ENCODE data around the gene CPAMD8. TPM values are rescaled to one million over a fixed set of nuclear protein-coding genes. Genes with fewer than 3 reads are reported as not detected.

The CPAMD8 gene
- total and polyA plus RNA-seq, 2 donors (not counting 3 experiments of a cell fraction or from before 2014, with no cell fraction given) = 2.2 to 3.9 TPM

GRCh38 chr19:16851031-16851712 is 175.4 kb downstream of the CPAMD8 start:
- Histone ChIP-seq H3K9me1 (replicated peaks; ENCODE audit: control insufficient read depth, extremely low read depth, insufficient read depth, low read length) (no peaks in the 10 kb centered on the region), H3K4me2 (ENCODE audit: insufficient read depth, low read length) (no peak overlapping the region), H3K9ac (replicated peaks; ENCODE audit: extremely low read depth, insufficient read depth, low read length) (no peak overlapping the region), H4K20me1 (replicated peaks; ENCODE audit: control insufficient read depth, extremely low read depth, insufficient read depth, low read length) (no peaks in the 10 kb centered on the region), H3K4me3 (replicated peaks in 1 of 3; ENCODE audit: insufficient read depth in 1 of 3, low read depth in 1 of 3, low read length in 3 of 3) (no peak overlapping the region), H3K4me1 (ENCODE audit: control insufficient read depth, extremely low read depth, insufficient read depth, low read length) (peaks cover 9% of the 10 kb centered on the region), H3K36me3 (ENCODE audit: control insufficient read depth in 2 of 2, extremely low read depth in 1 of 2, insufficient read depth in 2 of 2, low read length in 2 of 2) (peaks cover 18 to 62% of the 10 kb centered on the region in 2 experiments), H2AFZ (ENCODE audit: low read depth, low read length) (no peak overlapping the region), H3K27ac (ENCODE audit: insufficient read depth, low read depth, low read length) (no peak overlapping the region), H3K9me3 (replicated peaks; ENCODE audit: control insufficient read depth, insufficient read depth, low read length) (no peaks in the 10 kb centered on the region), H3K27me3 (ENCODE audit: control insufficient read depth in 2 of 2, insufficient read depth in 2 of 2, low read length in 2 of 2) (no peaks in the 10 kb centered on the region), H3K79me2 (ENCODE audit: control insufficient read depth, insufficient read depth, low read length) (no peaks in the 10 kb centered on the region)
- DNase-seq (ENCODE audit: low read depth, low spot score) = no peak
- no peak for TF ChIP-seq CTCF (IDR thresholded peaks at IDR 0.05; ENCODE audit: extremely low read depth in 1 of 2, insufficient read depth in 1 of 2, low read depth in 1 of 2, low read length in 2 of 2)
- no peak for TF ChIP-seq GATA2 (IDR thresholded peaks at IDR 0.05; ENCODE audit: insufficient read depth, insufficient read length, low read depth, low read length)
- no peak for TF ChIP-seq FOS (IDR thresholded peaks at IDR 0.05; ENCODE audit: borderline replicate concordance, insufficient read depth, low read length)
- TF ChIP-seq POLR2AphosphoS5 (IDR thresholded peaks at IDR 0.05; ENCODE audit: insufficient read depth, low read depth, low read length) = no peak
- ChIA-PET CTCF (no interaction called here), POLR2A (no interaction called here)
- no peak for FAIRE-seq
- intact Hi-C loops (cut with micrococcal nuclease) = loop anchor here (5.0 kb wide), 1 partner anchor 36 kb away; the partner anchor contains the start of gene F2RL3
- BruUV-seq (replicated peaks) = no TSS peak
- dilution Hi-C loops (cut with MboI; ENCODE audit: extremely low pct_ligation_motif_present, low sequenced_read_pairs) = no loop called here

- DNase-seq (ENCODE audit: low read depth, low spot score) = no peak
- H3K4me3 ChIP-seq (replicated peaks in 1 of 3; ENCODE audit: insufficient read depth in 1 of 3, low read depth in 1 of 3, low read length in 3 of 3) = no peak overlapping the region
- CTCF ChIA-PET = interaction anchor here (0.6 kb wide), 1 partner anchor 86 kb away, joined by 5 read pairs; no protein-coding TSS in a partner anchor
- TF ChIP-seq CTCF (IDR thresholded peaks at IDR 0.05; ENCODE audit: extremely low read depth in 1 of 2, insufficient read depth in 1 of 2, low read depth in 1 of 2, low read length in 2 of 2) (no peak), JUN (IDR thresholded peaks at IDR 0.05; ENCODE audit: borderline replicate concordance, insufficient read depth, insufficient read length, low read depth) (no peak), FOS (IDR thresholded peaks at IDR 0.05; ENCODE audit: borderline replicate concordance, insufficient read depth, low read length) (peak; percentile 61)
- no TSS peak for BruUV-seq (replicated peaks)
- no peak overlapping the region for H2AFZ ChIP-seq (ENCODE audit: low read depth, low read length)
- H3K4me1 ChIP-seq (ENCODE audit: control insufficient read depth, extremely low read depth, insufficient read depth, low read length) = peaks cover 9% of the 10 kb centered on the region
- intact Hi-C loops (cut with micrococcal nuclease) = loop anchor here (5.0 kb wide), 1 partner anchor 37 kb away; the partner anchor contains the start of gene F2RL3
- no peaks in the 10 kb centered on the region for H4K20me1 ChIP-seq (replicated peaks; ENCODE audit: control insufficient read depth, extremely low read depth, insufficient read depth, low read length)
- H3K9me1 ChIP-seq (replicated peaks; ENCODE audit: control insufficient read depth, extremely low read depth, insufficient read depth, low read length) = no peaks in the 10 kb centered on the region
- dilution Hi-C loops (cut with MboI; ENCODE audit: extremely low pct_ligation_motif_present, low sequenced_read_pairs) = no loop called here
- H3K36me3 ChIP-seq (ENCODE audit: control insufficient read depth in 2 of 2, extremely low read depth in 1 of 2, insufficient read depth in 2 of 2, low read length in 2 of 2) = peaks cover 18 to 61% of the 10 kb centered on the region in 2 experiments
- no peak overlapping the region for H3K9ac ChIP-seq (replicated peaks; ENCODE audit: extremely low read depth, insufficient read depth, low read length)
- POLR2A ChIA-PET = no interaction called here
- no peaks in the 10 kb centered on the region for H3K27me3 ChIP-seq (ENCODE audit: control insufficient read depth in 2 of 2, insufficient read depth in 2 of 2, low read length in 2 of 2)
- H3K79me2 ChIP-seq (ENCODE audit: control insufficient read depth, insufficient read depth, low read length) = no peaks in the 10 kb centered on the region
- H3K9me3 ChIP-seq (replicated peaks; ENCODE audit: control insufficient read depth, insufficient read depth, low read length) = no peaks in the 10 kb centered on the region
- H3K4me2 ChIP-seq (ENCODE audit: insufficient read depth, low read length) = no peak overlapping the region
- no peak overlapping the region for H3K27ac ChIP-seq (ENCODE audit: insufficient read depth, low read depth, low read length)
- FAIRE-seq = peak; percentile 55
Observed at GRCh38 chr19:16850133-16850532, 176.5 kb downstream of the CPAMD8 start.

Measured in endothelial cell of umbilical vein (primary cell).